ENCODE measurements around the gene ZER1. TPM values are rescaled to one million over a fixed set of nuclear protein-coding genes. Genes with fewer than 3 reads are reported as not detected.
A peak's percentile ranks its signal among the peaks of the same experiment; 100 is the strongest.
"Not testable (repeated sequence)": the region's sequence is repeated elsewhere in the genome, so short reads cannot be mapped to it uniquely, and the experiment has no call there.

Gene ZER1
- total RNA-seq, 1 donor from 2014 or later: 18.7 TPM

- H3K27ac Mint-ChIP-seq: no peak overlapping the region
- no peak for DNase-seq (ENCODE audit: low spot score)
- H3K9me3 Mint-ChIP-seq: no peaks in the 10 kb centered on the region
- peaks cover 37% of the 10 kb centered on the region for H3K36me3 Mint-ChIP-seq (ENCODE audit: low read depth)
- intact Hi-C loops (cut with micrococcal nuclease): no loop called here
- H3K4me1 Mint-ChIP-seq (ENCODE audit: low read depth): no peaks in the 10 kb centered on the region
- H3K27me3 Mint-ChIP-seq (ENCODE audit: low read depth): no peaks in the 10 kb centered on the region
- no peak overlapping the region for H3K4me3 Mint-ChIP-seq (ENCODE audit: low read depth)
Measured at GRCh38 chr9:128802482-128802881, 30.8 kb upstream of the ZER1 start.

- intact Hi-C loops (cut with micrococcal nuclease): no loop called here
- no peak overlapping the region for H3K27ac Mint-ChIP-seq
- no peaks in the 10 kb centered on the region for H3K4me1 Mint-ChIP-seq (ENCODE audit: low read depth)
- no peak overlapping the region for H3K4me3 Mint-ChIP-seq (ENCODE audit: low read depth)
- peaks cover 31% of the 10 kb centered on the region for H3K36me3 Mint-ChIP-seq (ENCODE audit: low read depth)
- H3K9me3 Mint-ChIP-seq: no peaks in the 10 kb centered on the region
- no peak for DNase-seq (ENCODE audit: low spot score)
- H3K27me3 Mint-ChIP-seq (ENCODE audit: low read depth): no peaks in the 10 kb centered on the region
Measured at GRCh38 chr9:128800061-128800460, 28.3 kb upstream of the ZER1 start.

GRCh38 chr9:128798896-128799295, 27.2 kb upstream of the ZER1 start:
- no peaks in the 10 kb centered on the region for H3K9me3 Mint-ChIP-seq
- no peaks in the 10 kb centered on the region for H3K27me3 Mint-ChIP-seq (ENCODE audit: low read depth)
- peaks cover 32% of the 10 kb centered on the region for H3K36me3 Mint-ChIP-seq (ENCODE audit: low read depth)
- no peak overlapping the region for H3K4me3 Mint-ChIP-seq (ENCODE audit: low read depth)
- no peak for DNase-seq (ENCODE audit: low spot score)
- intact Hi-C loops (cut with micrococcal nuclease): no loop called here
- H3K27ac Mint-ChIP-seq: no peak overlapping the region
- H3K4me1 Mint-ChIP-seq (ENCODE audit: low read depth): no peaks in the 10 kb centered on the region

DNA sequence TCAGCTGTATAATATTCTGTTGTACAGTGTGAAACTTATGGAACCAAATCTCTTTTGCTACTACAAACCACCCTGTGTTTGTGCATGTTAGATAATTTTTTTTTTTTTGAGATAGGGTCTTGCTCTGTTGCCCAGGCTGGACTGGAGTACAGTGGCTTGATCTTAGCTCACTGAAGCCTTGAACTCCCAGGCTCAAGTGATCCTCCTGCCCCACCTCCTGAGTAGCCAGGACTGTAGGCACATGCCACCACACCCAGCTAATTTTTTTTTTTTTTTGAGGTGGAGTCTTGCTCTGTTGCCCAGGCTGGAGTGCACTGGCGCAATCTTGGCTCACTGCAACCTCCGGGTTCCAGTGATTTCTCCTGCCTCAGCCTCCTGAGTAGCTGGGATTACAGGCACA, 23.2 kb upstream of the ZER1 start:
- H3K4me1 Mint-ChIP-seq (ENCODE audit: low read depth); H3K27ac Mint-ChIP-seq; H3K27me3 Mint-ChIP-seq (ENCODE audit: low read depth); intact Hi-C loops (cut with micrococcal nuclease); H3K4me3 Mint-ChIP-seq (ENCODE audit: low read depth); H3K9me3 Mint-ChIP-seq; DNase-seq (ENCODE audit: low spot score): not testable (repeated sequence)
- peaks cover 40% of the 10 kb centered on the region for H3K36me3 Mint-ChIP-seq (ENCODE audit: low read depth)

DNA sequence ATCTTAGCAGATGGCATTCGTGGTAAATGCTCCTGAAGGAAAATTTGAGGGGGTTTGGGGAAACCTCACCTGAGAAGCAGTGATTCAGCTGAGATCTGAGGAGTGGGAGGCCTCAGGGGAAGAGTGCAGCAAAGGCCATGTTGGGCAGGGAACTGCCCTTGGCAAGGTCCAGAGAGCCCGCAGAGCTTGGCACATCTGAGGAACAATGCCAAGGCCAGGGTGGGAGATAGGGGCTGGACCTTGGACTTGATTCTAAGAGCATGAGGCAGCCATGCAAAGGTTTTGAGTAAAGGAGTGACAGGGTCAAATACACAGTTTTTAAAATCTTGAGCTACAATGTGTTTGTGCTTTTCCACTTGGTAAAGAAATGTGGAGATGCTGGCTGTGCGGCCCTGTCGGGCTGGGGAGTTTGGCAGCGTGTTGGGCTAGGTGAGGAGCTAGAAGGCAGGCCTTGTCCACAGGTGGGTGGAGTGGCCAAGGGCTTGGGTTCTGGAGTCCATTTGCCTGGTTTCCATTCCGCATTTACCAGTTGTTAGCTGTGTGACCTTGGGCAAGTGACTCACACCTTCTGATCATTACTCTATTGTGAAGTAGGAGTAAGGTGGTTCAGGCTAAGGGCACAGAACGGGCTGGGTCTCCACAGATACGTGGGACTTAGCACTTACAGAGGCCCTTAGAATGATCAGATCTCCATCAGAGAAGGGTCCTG, 21.4 kb upstream of the ZER1 start:
- Mint-ChIP-seq H3K27me3 (ENCODE audit: low read depth) (no peaks in the 10 kb centered on the region), H3K36me3 (ENCODE audit: low read depth) (peaks cover 29% of the 10 kb centered on the region), H3K9me3 (no peaks in the 10 kb centered on the region), H3K4me1 (ENCODE audit: low read depth) (peaks cover 9% of the 10 kb centered on the region), H3K27ac (no peak overlapping the region), H3K4me3 (ENCODE audit: low read depth) (no peak overlapping the region)
- DNase-seq (ENCODE audit: low spot score): no peak
- intact Hi-C loops (cut with micrococcal nuclease): no loop called here

GRCh38 chr9:128792134-128792533, 20.4 kb upstream of the ZER1 start:
- H3K4me1 Mint-ChIP-seq (ENCODE audit: low read depth): peaks cover 15% of the 10 kb centered on the region
- no peak for DNase-seq (ENCODE audit: low spot score)
- peaks cover 26% of the 10 kb centered on the region for H3K36me3 Mint-ChIP-seq (ENCODE audit: low read depth)
- H3K9me3 Mint-ChIP-seq: no peaks in the 10 kb centered on the region
- no peak overlapping the region for H3K4me3 Mint-ChIP-seq (ENCODE audit: low read depth)
- H3K27me3 Mint-ChIP-seq (ENCODE audit: low read depth): no peaks in the 10 kb centered on the region
- intact Hi-C loops (cut with micrococcal nuclease): no loop called here
- H3K27ac Mint-ChIP-seq: no peak overlapping the region

GRCh38 chr9:128790536-128790935, 18.8 kb upstream of the ZER1 start:
- no peak for DNase-seq (ENCODE audit: low spot score)
- Mint-ChIP-seq H3K36me3 (ENCODE audit: low read depth) (peaks cover 26% of the 10 kb centered on the region), H3K9me3 (no peaks in the 10 kb centered on the region), H3K27me3 (ENCODE audit: low read depth) (no peaks in the 10 kb centered on the region), H3K4me3 (ENCODE audit: low read depth) (no peak overlapping the region), H3K27ac (no peak overlapping the region), H3K4me1 (ENCODE audit: low read depth) (peaks cover 15% of the 10 kb centered on the region)
- intact Hi-C loops (cut with micrococcal nuclease): no loop called here

GRCh38 chr9:128788445-128788844, 16.7 kb upstream of the ZER1 start:
- H3K27me3 Mint-ChIP-seq (ENCODE audit: low read depth): no peaks in the 10 kb centered on the region
- intact Hi-C loops (cut with micrococcal nuclease): no loop called here
- H3K4me1 Mint-ChIP-seq (ENCODE audit: low read depth): peaks cover 16% of the 10 kb centered on the region
- no peak for DNase-seq (ENCODE audit: low spot score)
- no peaks in the 10 kb centered on the region for H3K9me3 Mint-ChIP-seq
- peak overlapping the region; percentile 96 for H3K4me3 Mint-ChIP-seq (ENCODE audit: low read depth)
- H3K27ac Mint-ChIP-seq: peak overlapping the region; percentile 90
- H3K36me3 Mint-ChIP-seq (ENCODE audit: low read depth): peaks cover 21% of the 10 kb centered on the region

DNA sequence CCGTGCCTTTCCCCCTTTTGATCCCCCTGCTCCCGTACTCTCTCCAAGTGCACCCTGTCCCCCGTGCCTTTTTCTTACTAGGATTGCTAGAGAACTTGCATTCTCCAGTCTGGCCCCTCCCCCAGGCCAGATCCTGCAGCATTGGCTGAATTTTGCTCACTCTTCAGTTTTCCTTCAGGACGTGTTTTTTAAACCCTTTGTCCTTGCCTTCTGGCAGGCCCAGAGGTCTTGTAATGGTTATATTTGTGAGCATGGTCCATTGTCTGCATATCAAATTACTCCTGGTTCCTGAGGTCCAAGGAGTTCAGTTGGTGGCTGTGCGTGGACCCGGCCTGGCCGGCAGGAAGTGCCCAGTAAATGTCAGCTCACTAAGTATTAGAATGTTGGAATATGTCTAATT, 15.9 kb upstream of the ZER1 start:
- Mint-ChIP-seq H3K36me3 (ENCODE audit: low read depth) (peaks cover 14% of the 10 kb centered on the region), H3K4me1 (ENCODE audit: low read depth) (peaks cover 20% of the 10 kb centered on the region), H3K27me3 (ENCODE audit: low read depth) (no peaks in the 10 kb centered on the region), H3K9me3 (no peaks in the 10 kb centered on the region), H3K4me3 (ENCODE audit: low read depth) (peak overlapping the region; percentile 96), H3K27ac (peak overlapping the region; percentile 90)
- DNase-seq (ENCODE audit: low spot score): no peak
- intact Hi-C loops (cut with micrococcal nuclease): loop anchor here (1.0 kb wide), 3 partner anchors 16 to 95 kb away; partner anchors contain the start of genes LRRC8A, ZDHHC12 and ZER1

DNA sequence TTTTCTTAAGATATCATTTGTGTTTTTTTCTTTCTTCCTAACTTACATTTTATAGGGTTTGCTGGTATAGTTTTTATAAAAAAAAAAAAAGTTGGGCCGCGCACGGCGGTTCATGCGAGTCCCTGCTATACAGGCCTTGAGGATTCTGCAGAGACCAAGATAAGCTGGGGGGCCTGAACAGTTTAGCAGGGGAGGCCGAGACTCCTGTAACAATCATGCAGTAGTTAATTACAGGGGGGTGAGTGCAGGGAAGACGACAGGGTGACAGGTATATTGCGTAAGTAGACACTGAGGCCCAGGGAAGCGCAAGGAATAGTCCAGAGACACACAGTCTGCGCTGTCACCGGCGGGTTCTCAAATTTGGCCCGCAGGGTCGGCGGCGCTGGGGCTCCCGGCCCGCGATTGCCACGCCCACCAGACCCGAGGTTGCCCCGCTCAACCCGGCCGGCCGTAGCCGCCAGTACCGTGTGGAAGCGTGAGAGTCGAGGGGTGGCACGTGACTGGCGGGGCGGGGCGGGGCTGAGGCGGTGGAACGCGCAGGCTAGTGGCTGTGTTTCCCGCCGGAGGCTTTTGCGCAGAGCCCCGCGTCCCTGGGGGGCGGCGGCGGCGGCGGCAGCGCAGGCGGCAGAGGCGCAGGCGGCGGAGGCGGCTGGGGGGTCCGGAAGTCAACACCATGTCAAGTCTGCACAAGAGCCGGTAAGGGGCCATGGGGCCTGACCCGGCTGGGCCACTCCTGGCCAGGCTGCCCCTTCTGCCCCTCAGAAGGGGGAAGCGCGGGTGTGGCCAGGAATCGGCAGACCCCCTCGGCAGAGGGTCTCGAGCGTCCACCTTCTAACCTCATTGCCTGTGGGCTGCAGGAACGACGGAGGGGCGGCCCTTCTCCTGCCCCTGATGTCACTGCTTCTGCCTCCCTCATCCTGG, 15.2 kb upstream of the ZER1 start, which contains the start of gene TBC1D13:
Gene TBC1D13, plus strand, starts transcription at position 573 of the 921 bp plus-strand sequence. Its CDS starts 101 bp downstream, at position 674.
- H3K36me3 Mint-ChIP-seq (ENCODE audit: low read depth): peaks cover 8% of the 10 kb centered on the region
- peaks cover 20% of the 10 kb centered on the region for H3K4me1 Mint-ChIP-seq (ENCODE audit: low read depth)
- no peaks in the 10 kb centered on the region for H3K9me3 Mint-ChIP-seq
- H3K4me3 Mint-ChIP-seq (ENCODE audit: low read depth): peak within 1 kb of the TSS; percentile 96
- DNase-seq (ENCODE audit: low spot score): peak; percentile 86
- H3K27ac Mint-ChIP-seq: peak within 1 kb of the TSS; percentile 90
- intact Hi-C loops (cut with micrococcal nuclease): loop anchor here (1.0 kb wide), 3 partner anchors 16 to 95 kb away; partner anchors contain the start of genes LRRC8A, ZDHHC12 and ZER1
- H3K27me3 Mint-ChIP-seq (ENCODE audit: low read depth): no peaks in the 10 kb centered on the region

DNA sequence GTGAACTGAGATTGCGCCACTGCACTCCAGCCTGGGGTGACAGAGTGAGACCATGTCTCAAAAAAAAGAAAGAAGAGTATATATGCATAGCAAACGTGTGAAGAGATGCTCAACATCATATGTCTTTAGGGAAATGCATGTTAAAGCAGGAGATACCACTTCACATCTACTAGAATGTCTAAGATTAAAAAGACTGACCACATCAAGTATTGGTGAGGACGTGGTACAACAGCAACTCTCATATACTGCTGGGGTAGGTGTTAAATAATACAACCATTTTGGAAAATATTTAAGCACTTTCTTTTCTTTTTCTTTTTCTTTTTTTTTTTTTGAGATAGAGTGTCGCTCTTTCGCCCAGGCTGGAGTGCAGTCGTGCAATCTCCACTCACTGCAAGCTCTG, 13.7 kb upstream of the ZER1 start:
- Mint-ChIP-seq H3K9me3 (peaks cover 5% of the 10 kb centered on the region), H3K4me3 (ENCODE audit: low read depth) (no peak overlapping the region), H3K36me3 (ENCODE audit: low read depth) (peaks cover under 1% of the 10 kb centered on the region), H3K27ac (no peak overlapping the region), H3K27me3 (ENCODE audit: low read depth) (no peaks in the 10 kb centered on the region), H3K4me1 (ENCODE audit: low read depth) (peaks cover 24% of the 10 kb centered on the region)
- no peak for DNase-seq (ENCODE audit: low spot score)
- intact Hi-C loops (cut with micrococcal nuclease): no loop called here

GRCh38 chr9:128782669-128783068, 10.9 kb upstream of the ZER1 start:
- Mint-ChIP-seq H3K27ac (no peak overlapping the region), H3K9me3 (peaks cover 5% of the 10 kb centered on the region), H3K4me3 (ENCODE audit: low read depth) (no peak overlapping the region), H3K27me3 (ENCODE audit: low read depth) (no peaks in the 10 kb centered on the region), H3K4me1 (ENCODE audit: low read depth) (peaks cover 13% of the 10 kb centered on the region), H3K36me3 (ENCODE audit: low read depth) (no peaks in the 10 kb centered on the region)
- intact Hi-C loops (cut with micrococcal nuclease): no loop called here
- DNase-seq (ENCODE audit: low spot score): no peak

All from activated T-helper 2 cell treated with anti-CD3 and anti-CD28 coated beads, Interferon-gamma antibody, Interleukin-2, Interleukin-4, amounts not matched to agents 10 μg/mL and 5 μg/mL and 100 μg/mL, durations not matched to agents 14 hours and 24 hours and 36 hours (primary cell).